Aortic smooth muscle cell (primary cell): ENCODE data around the gene MMP23B. TPM values are rescaled to one million over a fixed set of nuclear protein-coding genes. Genes with fewer than 3 reads are reported as not detected.

Source experiments
- total RNA-seq: library from RNA; depleted of rRNA; stranded (reverse); fragments of >200 nt; gene quantifications from 2 replicates; pipeline ENCODE4 v1.2.3, GENCODE V29; 2014

MMP23B gene
- 1.7 and 1.8 TPM in 2 replicates for total RNA-seq

GRCh38 chr1:1631782-1632420 lies at the start of gene MMP23B:
Gene MMP23B, plus strand, starts transcription at chr1:1632173. Its CDS starts 46 bp downstream, at chr1:1632219.

GRCh38 chr1:1599935-1600860 lies 31.8 kb upstream of the MMP23B start, which contains the start of gene FNDC10:
Gene FNDC10, minus strand, starts transcription at chr1:1600135. Its CDS starts 120 bp downstream, at chr1:1600015.

GRCh38 chr1:1615256-1616044 lies 16.5 kb upstream of the MMP23B start, which contains the start of gene MIB2:
Gene MIB2, plus strand, starts transcription at chr1:1615500. Its CDS starts 7,953 bp downstream, at chr1:1623453.

GRCh38 chr1:1658583-1659549 lies 26.9 kb downstream of the MMP23B start, which contains the start of gene CDK11B:
Gene CDK11B, minus strand, starts transcription at chr1:1659004. Its CDS starts 1,519 bp downstream, at chr1:1657485.

Other genes with a start within 250 kb of the MMP23B start
- gene CCNL2, start 232.8 kb upstream of the MMP23B start, total RNA-seq = 103 and 125 TPM in 2 replicates
- 119 and 121 TPM in 2 replicates for gene MRPL20, start 224.9 kb upstream of the MMP23B start, total RNA-seq
- gene ANKRD65, start 210.9 kb upstream of the MMP23B start, total RNA-seq = 0.37 and 0.40 TPM in 2 replicates
- gene VWA1, start 196.5 kb upstream of the MMP23B start, total RNA-seq = 1.6 and 2.5 TPM in 2 replicates
- 0.56 and 0.66 TPM in 2 replicates for gene ATAD3C, start 182.5 kb upstream of the MMP23B start, total RNA-seq
- 14.2 and 22.7 TPM in 2 replicates for gene ATAD3B, start 160.4 kb upstream of the MMP23B start, total RNA-seq
- 22.9 and 47.2 TPM in 2 replicates for gene ATAD3A, start 120.0 kb upstream of the MMP23B start, total RNA-seq
- gene TMEM240, start 91.5 kb upstream of the MMP23B start, total RNA-seq = 2.0 and 2.8 TPM in 2 replicates
- 51.3 and 54.8 TPM in 2 replicates for gene SSU72, start 57.3 kb upstream of the MMP23B start, total RNA-seq
- gene FNDC10, start 32.0 kb upstream of the MMP23B start, total RNA-seq = 0.79 and 0.87 TPM in 2 replicates
- gene MIB2, start 16.7 kb upstream of the MMP23B start, total RNA-seq = 43.3 and 58.3 TPM in 2 replicates
- 8.2 and 9.1 TPM in 2 replicates for gene CDK11B, start 26.8 kb downstream of the MMP23B start, total RNA-seq
- gene SLC35E2B, start 60.6 kb downstream of the MMP23B start, total RNA-seq = 18.4 and 19.3 TPM in 2 replicates
- gene CDK11A, start 92.2 kb downstream of the MMP23B start, total RNA-seq = 11.7 and 12.9 TPM in 2 replicates
- 40.0 and 49.5 TPM in 2 replicates for gene NADK, start 146.3 kb downstream of the MMP23B start, total RNA-seq